ENCODE results near the gene CD36. TPM values are rescaled to one million over a fixed set of nuclear protein-coding genes. Genes with fewer than 3 reads are reported as not detected.

CD36 gene
- total RNA-seq, 3 donors from 2014 or later (not counting 1 experiment from before 2014, with no cell fraction given) = 5.5 to 7.0 (median 6.0) TPM

- H3K36me3 ChIP-seq (ENCODE audit: control insufficient read depth, insufficient read depth, low read length) = no peaks in the 10 kb centered on the region
- Mint-ChIP-seq H3K9me3 (peaks cover 10 to 14% of the 10 kb centered on the region in 2 donors), H3K4me3 (no peak overlapping the region), H3K4me1 (no peaks in the 10 kb centered on the region), H3K27ac (no peak overlapping the region), H3K36me3 (no peaks in the 10 kb centered on the region), H3K27me3 (ENCODE audit: low read depth in 2 of 2) (no peaks in the 10 kb centered on the region)
- WGBS (ENCODE audit: insufficient coverage) = no CpG with 5 or more reads among the region's 1 CpG
- no peaks in the 10 kb centered on the region for H3K9me3 ChIP-seq (ENCODE audit: control insufficient read depth, insufficient read depth, low read length)
- intact Hi-C loops (cut with micrococcal nuclease) = no loop called here
- TF ChIP-seq, protein P1, sequence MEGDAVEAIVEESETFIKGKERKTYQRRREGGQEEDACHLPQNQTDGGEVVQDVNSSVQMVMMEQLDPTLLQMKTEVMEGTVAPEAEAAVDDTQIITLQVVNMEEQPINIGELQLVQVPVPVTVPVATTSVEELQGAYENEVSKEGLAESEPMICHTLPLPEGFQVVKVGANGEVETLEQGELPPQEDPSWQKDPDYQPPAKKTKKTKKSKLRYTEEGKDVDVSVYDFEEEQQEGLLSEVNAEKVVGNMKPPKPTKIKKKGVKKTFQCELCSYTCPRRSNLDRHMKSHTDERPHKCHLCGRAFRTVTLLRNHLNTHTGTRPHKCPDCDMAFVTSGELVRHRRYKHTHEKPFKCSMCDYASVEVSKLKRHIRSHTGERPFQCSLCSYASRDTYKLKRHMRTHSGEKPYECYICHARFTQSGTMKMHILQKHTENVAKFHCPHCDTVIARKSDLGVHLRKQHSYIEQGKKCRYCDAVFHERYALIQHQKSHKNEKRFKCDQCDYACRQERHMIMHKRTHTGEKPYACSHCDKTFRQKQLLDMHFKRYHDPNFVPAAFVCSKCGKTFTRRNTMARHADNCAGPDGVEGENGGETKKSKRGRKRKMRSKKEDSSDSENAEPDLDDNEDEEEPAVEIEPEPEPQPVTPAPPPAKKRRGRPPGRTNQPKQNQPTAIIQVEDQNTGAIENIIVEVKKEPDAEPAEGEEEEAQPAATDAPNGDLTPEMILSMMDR (IDR thresholded peaks at IDR 0.05) = no peak
- no peak for DNase-seq
- no peaks in the 10 kb centered on the region for H3K4me1 ChIP-seq (ENCODE audit: control insufficient read depth, insufficient read depth, low read length)
- H3K4me3 ChIP-seq (ENCODE audit: low read length) = no peak overlapping the region
- H3K27ac ChIP-seq (ENCODE audit: low read length) = no peak overlapping the region
- H3K27me3 ChIP-seq (ENCODE audit: control insufficient read depth, insufficient read depth, low read length) = no peaks in the 10 kb centered on the region
- ATAC-seq = peak in 1 of 3 donors; percentile 59
These were observed 20.3 kb upstream of the CD36 start for GRCh38 chr7:80618096-80618495.

GRCh38 chr7:80619741-80620140, 18.7 kb upstream of the CD36 start:
- H3K27ac ChIP-seq (ENCODE audit: low read length) = no peak overlapping the region
- H3K9me3 Mint-ChIP-seq = peaks cover 11 to 12% of the 10 kb centered on the region in 2 donors
- no peak for ATAC-seq

DNA sequence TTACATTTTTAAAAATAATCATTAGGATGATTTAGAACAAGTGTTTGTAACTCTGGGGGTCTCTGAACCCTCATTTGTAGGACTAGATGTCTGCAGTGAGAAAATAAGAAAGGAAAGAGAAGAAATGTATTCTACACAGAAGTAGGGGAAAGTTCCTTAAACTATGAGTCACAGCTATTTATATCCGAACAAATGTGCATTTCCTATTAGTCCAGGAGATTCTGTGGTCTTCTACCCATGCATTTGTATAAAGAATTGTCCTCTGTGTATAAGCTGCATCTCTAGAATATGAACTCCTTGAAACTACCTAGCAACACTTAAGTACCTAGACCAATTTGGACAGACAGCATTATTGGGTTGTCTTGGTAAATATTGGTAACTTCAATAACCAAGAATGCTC, 15.9 kb upstream of the CD36 start:
- no peak for ATAC-seq
- H3K4me3 ChIP-seq (ENCODE audit: low read length) = no peak overlapping the region
- Mint-ChIP-seq H3K9me3 (peaks cover 4 to 6% of the 10 kb centered on the region in 2 donors), H3K27ac (no peak overlapping the region), H3K27me3 (ENCODE audit: low read depth in 2 of 2) (no peaks in the 10 kb centered on the region), H3K4me1 (no peaks in the 10 kb centered on the region), H3K36me3 (no peaks in the 10 kb centered on the region), H3K4me3 (no peak overlapping the region)
- no peaks in the 10 kb centered on the region for H3K9me3 ChIP-seq (ENCODE audit: control insufficient read depth, insufficient read depth, low read length)
- DNase-seq = no peak
- H3K36me3 ChIP-seq (ENCODE audit: control insufficient read depth, insufficient read depth, low read length) = no peaks in the 10 kb centered on the region
- intact Hi-C loops (cut with micrococcal nuclease) = no loop called here
- no peaks in the 10 kb centered on the region for H3K27me3 ChIP-seq (ENCODE audit: control insufficient read depth, insufficient read depth, low read length)
- TF ChIP-seq, protein P1 (IDR thresholded peaks at IDR 0.05) = no peak
- no peaks in the 10 kb centered on the region for H3K4me1 ChIP-seq (ENCODE audit: control insufficient read depth, insufficient read depth, low read length)
- H3K27ac ChIP-seq (ENCODE audit: low read length) = no peak overlapping the region
- no CpG with 5 or more reads among the region's 1 CpG for WGBS (ENCODE audit: insufficient coverage)

More at GRCh38 chr7:80619741-80620140, 18.7 kb upstream of the CD36 start:
- no peak for DNase-seq
- Mint-ChIP-seq H3K4me3 (no peak overlapping the region), H3K27me3 (ENCODE audit: low read depth in 2 of 2) (no peaks in the 10 kb centered on the region), H3K4me1 (no peaks in the 10 kb centered on the region), H3K27ac (no peak overlapping the region), H3K36me3 (no peaks in the 10 kb centered on the region)
- no peaks in the 10 kb centered on the region for H3K4me1 ChIP-seq (ENCODE audit: control insufficient read depth, insufficient read depth, low read length)
- H3K36me3 ChIP-seq (ENCODE audit: control insufficient read depth, insufficient read depth, low read length) = no peaks in the 10 kb centered on the region
- H3K27me3 ChIP-seq (ENCODE audit: control insufficient read depth, insufficient read depth, low read length) = no peaks in the 10 kb centered on the region
- TF ChIP-seq, protein P1 (IDR thresholded peaks at IDR 0.05) = no peak
- H3K9me3 ChIP-seq (ENCODE audit: control insufficient read depth, insufficient read depth, low read length) = no peaks in the 10 kb centered on the region
- no peak overlapping the region for H3K4me3 ChIP-seq (ENCODE audit: low read length)
- intact Hi-C loops (cut with micrococcal nuclease) = no loop called here

DNA sequence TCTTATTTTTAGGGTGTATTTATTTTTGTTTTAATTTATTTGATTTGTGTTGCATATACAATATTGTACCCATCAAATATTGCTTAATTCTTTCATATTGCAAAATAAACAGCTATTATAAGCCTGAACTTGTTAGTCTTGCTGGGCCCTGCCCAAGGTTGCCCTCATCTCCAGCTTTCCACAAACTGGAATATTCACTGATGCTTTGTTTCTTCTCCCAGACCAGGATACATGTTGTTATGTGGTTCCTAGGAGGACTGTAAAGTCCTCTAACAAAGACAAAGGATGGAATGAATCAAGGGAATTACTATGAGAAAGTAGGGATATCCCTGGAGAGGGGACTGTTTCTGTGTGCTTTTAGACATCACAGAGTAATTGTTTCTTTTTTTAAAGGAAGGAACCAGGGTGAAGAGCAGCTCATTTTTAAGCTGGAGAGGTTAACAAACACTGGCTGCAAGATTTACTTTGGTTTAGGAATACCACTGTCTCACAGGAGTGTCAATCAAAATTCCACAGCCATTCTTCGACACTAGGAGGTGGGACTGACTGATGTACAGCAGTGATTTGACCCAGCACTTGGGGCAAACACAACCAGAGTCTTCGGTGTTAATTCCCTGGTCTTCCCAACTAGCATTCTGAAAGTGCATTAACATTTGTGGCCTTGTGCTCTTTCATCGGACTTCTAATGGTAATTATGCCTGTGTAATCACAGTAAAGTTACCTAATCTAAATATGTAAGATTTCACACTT, 14.8 kb upstream of the CD36 start:
- Histone ChIP-seq H3K4me1 (ENCODE audit: control insufficient read depth, insufficient read depth, low read length) (no peaks in the 10 kb centered on the region), H3K27me3 (ENCODE audit: control insufficient read depth, insufficient read depth, low read length) (no peaks in the 10 kb centered on the region), H3K36me3 (ENCODE audit: control insufficient read depth, insufficient read depth, low read length) (no peaks in the 10 kb centered on the region), H3K4me3 (ENCODE audit: low read length) (no peak overlapping the region), H3K27ac (ENCODE audit: low read length) (no peak overlapping the region), H3K9me3 (ENCODE audit: control insufficient read depth, insufficient read depth, low read length) (no peaks in the 10 kb centered on the region)
- WGBS (ENCODE audit: insufficient coverage) = 97% methylated on average over 2 of the region's 3 CpGs
- Mint-ChIP-seq H3K27ac (no peak overlapping the region), H3K36me3 (no peaks in the 10 kb centered on the region), H3K4me1 (no peaks in the 10 kb centered on the region), H3K9me3 (peaks cover under 1 to 2% of the 10 kb centered on the region in 2 donors), H3K27me3 (ENCODE audit: low read depth in 2 of 2) (no peaks in the 10 kb centered on the region), H3K4me3 (no peak overlapping the region)
- TF ChIP-seq, protein P1 (IDR thresholded peaks at IDR 0.05) = no peak
- no peak for ATAC-seq
- intact Hi-C loops (cut with micrococcal nuclease) = no loop called here
- no peak for DNase-seq

All from natural killer cell (primary cell).